ENCODE data around the gene PPL. TPM values are rescaled to one million over a fixed set of nuclear protein-coding genes. Genes with fewer than 3 reads are reported as not detected.

PPL gene
- 22.7 TPM for total RNA-seq

GRCh38 chr16:4936991-4937781 is at the start of gene PPL:
Gene PPL (minus strand): TSS chr16:4937148. CDS start chr16:4937045, 103 bp downstream.

GRCh38 chr16:4957720-4958509 is 21.0 kb upstream of the PPL start, which contains the start of gene SEC14L5:
Gene SEC14L5 (plus strand): TSS chr16:4958330. CDS start chr16:4959324, 994 bp downstream.

GRCh38 chr16:4846901-4847773 is 89.8 kb downstream of the PPL start, which contains the start of the genes GLYR1 and UBN1:
Gene GLYR1 (minus strand): TSS chr16:4847288. CDS start chr16:4847265, 23 bp downstream.
Gene UBN1 (plus strand): TSS chr16:4847481. CDS start chr16:4852918, 5,437 bp downstream.

Other genes starting within 250 kb of the PPL start
- 54.7 TPM for gene NUDT16L1, start 243.6 kb downstream of the PPL start, total RNA-seq
- gene ANKS3, start 202.9 kb downstream of the PPL start, total RNA-seq, result 25.6 TPM
- gene DNAAF8, start 202.6 kb downstream of the PPL start, total RNA-seq, result 1.1 TPM
- gene ZNF500, start 170.0 kb downstream of the PPL start, total RNA-seq, result 20.8 TPM
- gene SEPTIN12, start 148.8 kb downstream of the PPL start, total RNA-seq, result not detected
- 10.1 TPM for gene SMIM22, start 141.8 kb downstream of the PPL start, total RNA-seq
- 19.6 TPM for gene ROGDI, start 134.5 kb downstream of the PPL start, total RNA-seq
- 67.5 TPM for gene GLYR1, start 89.9 kb downstream of the PPL start, total RNA-seq
- gene UBN1, start 89.7 kb downstream of the PPL start, total RNA-seq, result 27.6 TPM
- 0.82 TPM for gene SEC14L5, start 21.2 kb upstream of the PPL start, total RNA-seq
- gene NAGPA, start 96.8 kb upstream of the PPL start, total RNA-seq, result 16.2 TPM
- 5.7 TPM for gene C16orf89, start 128.8 kb upstream of the PPL start, total RNA-seq
- 23.4 TPM for gene ALG1, start 134.7 kb upstream of the PPL start, total RNA-seq
- 8.4 TPM for gene EEF2KMT, start 160.6 kb upstream of the PPL start, total RNA-seq